Measurements from ENCODE around the gene FUOM.

FUOM gene

GRCh38 chr10:133357285-133358161, at the start of gene FUOM:
FUOM (minus strand) TSS chr10:133358019; CDS start chr10:133358007, 12 bp downstream.
- peak; percentile 51 for DNase-seq (ENCODE audit: low read depth)

GRCh38 chr10:133405844-133406527, 48.2 kb upstream of the FUOM start:
- no peak for DNase-seq (ENCODE audit: low read depth)

GRCh38 chr10:133405272-133405671, 47.5 kb upstream of the FUOM start:
- no peak for DNase-seq (ENCODE audit: low read depth)

- DNase-seq (ENCODE audit: low read depth) = no peak
Observed at GRCh38 chr10:133403784-133404183, 46.0 kb upstream of the FUOM start.

- DNase-seq (ENCODE audit: low read depth) = no peak
Observed at GRCh38 chr10:133403359-133403758, 45.5 kb upstream of the FUOM start.

- DNase-seq (ENCODE audit: low read depth) = no peak
Observed at GRCh38 chr10:133401981-133402725, 44.3 kb upstream of the FUOM start.

GRCh38 chr10:133401500-133401899, 43.7 kb upstream of the FUOM start:
- DNase-seq (ENCODE audit: low read depth) = no peak

GRCh38 chr10:133400624-133401424, 43.0 kb upstream of the FUOM start:
- DNase-seq (ENCODE audit: low read depth) = no peak

GRCh38 chr10:133399123-133399601, 41.3 kb upstream of the FUOM start:
- no peak for DNase-seq (ENCODE audit: low read depth)

- no peak for DNase-seq (ENCODE audit: low read depth)
Observed at GRCh38 chr10:133397938-133398337, 40.1 kb upstream of the FUOM start.

GRCh38 chr10:133396035-133396624, 38.3 kb upstream of the FUOM start:
- DNase-seq (ENCODE audit: low read depth) = no peak

GRCh38 chr10:133394801-133395221, 37.0 kb upstream of the FUOM start:
- DNase-seq (ENCODE audit: low read depth) = no peak

GRCh38 chr10:133394064-133394663, 36.3 kb upstream of the FUOM start, which contains the start of gene MTG1:
MTG1 (plus strand) TSS chr10:133394157; CDS start chr10:133394221, 64 bp downstream.
- DNase-seq (ENCODE audit: low read depth) = no peak

- DNase-seq (ENCODE audit: low read depth) = peak; percentile 93
Observed at GRCh38 chr10:133393401-133394063, 35.7 kb upstream of the FUOM start.

GRCh38 chr10:133391761-133392518, 34.1 kb upstream of the FUOM start:
- DNase-seq (ENCODE audit: low read depth) = no peak

GRCh38 chr10:133391249-133391635, 33.4 kb upstream of the FUOM start:
- no peak for DNase-seq (ENCODE audit: low read depth)

GRCh38 chr10:133390597-133391248, 32.9 kb upstream of the FUOM start:
- DNase-seq (ENCODE audit: low read depth) = no peak

- DNase-seq (ENCODE audit: low read depth) = no peak
Observed at GRCh38 chr10:133388973-133389818, 31.4 kb upstream of the FUOM start.

Measured in activated T-cell treated with anti-CD3 and anti-CD28 coated beads for 1 hour (primary cell).